Muscle of back (tissue), 11 donors: ENCODE measurements around the gene GALNT4. TPM values are rescaled to one million over a fixed set of nuclear protein-coding genes. Genes with fewer than 3 reads are reported as not detected.
A peak's percentile ranks its signal among the peaks of the same experiment; 100 is the strongest.

Experiments used
- DNase-seq, 3 donors: peaks; one replicate each; pipeline versions ENCODE4 v3.0.0 to v3.0.0-alpha.2; 2013
- polyA plus RNA-seq, 10 donors: library from polyadenylated mRNA; unstranded; fragments of 120-200 nt; gene quantifications; one replicate each; pipeline ENCODE4 v1.2.1, GENCODE V29; 2013; ENCODE audit not compliant: insufficient read length in 10 of 10

GALNT4 gene
- polyA plus RNA-seq, 10 donors = 2.3 to 4.9 (median 4.1) TPM

- no peak for DNase-seq
Measured at GRCh38 chr12:89539426-89540223, 15.0 kb upstream of the GALNT4 start.

- DNase-seq = no peak
Measured at GRCh38 chr12:89538897-89539296, 14.3 kb upstream of the GALNT4 start.

- DNase-seq = no peak
Measured at GRCh38 chr12:89537389-89537788, 12.8 kb upstream of the GALNT4 start.

GRCh38 chr12:89529738-89530137, 5.1 kb upstream of the GALNT4 start:
- DNase-seq = peak; percentile 34 to 71 (median 58)

- no peak for DNase-seq
Measured at GRCh38 chr12:89528434-89528833, 3.8 kb upstream of the GALNT4 start.

GRCh38 chr12:89525824-89526770, 1.5 kb upstream of the GALNT4 start, which contains the start of gene POC1B:
Gene POC1B (minus strand): TSS chr12:89526047. CDS start chr12:89525895, 152 bp downstream.
- DNase-seq = peak; percentile 77 to 95 (median 82)

- peak in 2 of 3 donors; percentile 18 to 61 for DNase-seq
Measured at GRCh38 chr12:89525305-89525823, 768 bp upstream of the GALNT4 start.

- DNase-seq = no peak
Measured at GRCh38 chr12:89523843-89524540, 604 bp downstream of the GALNT4 start.

GRCh38 chr12:89523393-89523792, 1.2 kb downstream of the GALNT4 start:
- no peak for DNase-seq

- no peak for DNase-seq
Measured at GRCh38 chr12:89521364-89522223, 3.0 kb downstream of the GALNT4 start.

GRCh38 chr12:89517720-89518119, 6.9 kb downstream of the GALNT4 start:
- DNase-seq = no peak

- DNase-seq = no peak
Measured at GRCh38 chr12:89516633-89517032, 8.0 kb downstream of the GALNT4 start.

GRCh38 chr12:89514751-89515150, 9.8 kb downstream of the GALNT4 start:
- DNase-seq = no peak

- no peak for DNase-seq
Measured at GRCh38 chr12:89513544-89513943, 11.1 kb downstream of the GALNT4 start.

GRCh38 chr12:89507015-89507824, 17.4 kb downstream of the GALNT4 start:
- no peak for DNase-seq

- no peak for DNase-seq
Measured at GRCh38 chr12:89506050-89506449, 18.5 kb downstream of the GALNT4 start.

GRCh38 chr12:89504560-89505346, 19.8 kb downstream of the GALNT4 start:
- DNase-seq = no peak

GRCh38 chr12:89501793-89502192, 22.8 kb downstream of the GALNT4 start:
- DNase-seq = no peak

GRCh38 chr12:89499857-89500256, 24.7 kb downstream of the GALNT4 start:
- DNase-seq = no peak
